ENCODE measurements around the gene CHAF1B. TPM values are rescaled to one million over a fixed set of nuclear protein-coding genes. Genes with fewer than 3 reads are reported as not detected.

CHAF1B gene
- total and polyA plus RNA-seq, 9 of the 15 experiments (the other 6 are each of a cell fraction or from before 2014, with no cell fraction given): 7.5 to 36.8 (median 21.0) TPM

DNA sequence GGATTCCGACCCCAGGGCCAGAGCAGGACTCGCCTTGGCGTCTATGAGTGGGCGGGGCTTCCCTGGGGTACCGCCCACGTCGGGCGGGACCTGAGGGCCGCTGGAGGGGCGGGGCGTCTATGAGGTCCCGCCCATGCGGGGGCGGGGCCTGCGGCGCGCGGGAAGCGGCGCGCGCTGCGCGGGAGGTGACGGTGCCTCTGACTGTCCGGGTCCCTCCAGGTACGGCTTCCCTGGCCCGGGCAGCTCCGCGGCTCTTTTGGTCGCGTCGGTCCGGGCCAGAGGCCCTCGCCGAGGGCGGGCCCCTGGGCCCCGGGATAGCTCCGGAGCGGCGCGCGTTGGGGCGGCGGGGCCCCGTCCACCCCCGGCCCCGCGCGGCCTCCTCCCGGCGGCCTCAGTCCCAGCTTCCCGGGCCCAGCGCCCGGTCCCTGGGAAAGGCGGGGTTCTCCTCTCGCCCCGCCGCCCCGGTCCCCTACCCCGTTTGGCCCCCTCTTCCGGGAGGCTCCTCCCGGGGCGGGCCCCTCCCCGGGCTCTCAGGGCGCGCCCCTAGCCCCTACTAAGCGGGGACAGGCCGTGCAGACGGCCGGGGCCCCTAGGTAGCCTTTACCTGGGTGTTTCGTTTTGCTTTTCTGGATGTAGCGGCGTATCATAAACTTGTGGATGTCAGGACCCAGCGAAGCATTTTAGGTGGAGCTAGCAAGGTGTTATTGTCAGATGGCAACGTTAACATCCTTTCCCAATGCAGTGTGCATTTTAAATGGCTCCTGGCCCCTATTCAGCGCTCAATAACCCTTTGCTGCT is at the start of gene CHAF1B (continued):
- TF ChIP-seq CTCFL (IDR thresholded peaks at IDR 0.05; ENCODE audit: borderline replicate concordance, insufficient read depth, low read depth, low read length, poor library complexity, severe bottlenecking): no peak
- TF ChIP-seq, protein P1, sequence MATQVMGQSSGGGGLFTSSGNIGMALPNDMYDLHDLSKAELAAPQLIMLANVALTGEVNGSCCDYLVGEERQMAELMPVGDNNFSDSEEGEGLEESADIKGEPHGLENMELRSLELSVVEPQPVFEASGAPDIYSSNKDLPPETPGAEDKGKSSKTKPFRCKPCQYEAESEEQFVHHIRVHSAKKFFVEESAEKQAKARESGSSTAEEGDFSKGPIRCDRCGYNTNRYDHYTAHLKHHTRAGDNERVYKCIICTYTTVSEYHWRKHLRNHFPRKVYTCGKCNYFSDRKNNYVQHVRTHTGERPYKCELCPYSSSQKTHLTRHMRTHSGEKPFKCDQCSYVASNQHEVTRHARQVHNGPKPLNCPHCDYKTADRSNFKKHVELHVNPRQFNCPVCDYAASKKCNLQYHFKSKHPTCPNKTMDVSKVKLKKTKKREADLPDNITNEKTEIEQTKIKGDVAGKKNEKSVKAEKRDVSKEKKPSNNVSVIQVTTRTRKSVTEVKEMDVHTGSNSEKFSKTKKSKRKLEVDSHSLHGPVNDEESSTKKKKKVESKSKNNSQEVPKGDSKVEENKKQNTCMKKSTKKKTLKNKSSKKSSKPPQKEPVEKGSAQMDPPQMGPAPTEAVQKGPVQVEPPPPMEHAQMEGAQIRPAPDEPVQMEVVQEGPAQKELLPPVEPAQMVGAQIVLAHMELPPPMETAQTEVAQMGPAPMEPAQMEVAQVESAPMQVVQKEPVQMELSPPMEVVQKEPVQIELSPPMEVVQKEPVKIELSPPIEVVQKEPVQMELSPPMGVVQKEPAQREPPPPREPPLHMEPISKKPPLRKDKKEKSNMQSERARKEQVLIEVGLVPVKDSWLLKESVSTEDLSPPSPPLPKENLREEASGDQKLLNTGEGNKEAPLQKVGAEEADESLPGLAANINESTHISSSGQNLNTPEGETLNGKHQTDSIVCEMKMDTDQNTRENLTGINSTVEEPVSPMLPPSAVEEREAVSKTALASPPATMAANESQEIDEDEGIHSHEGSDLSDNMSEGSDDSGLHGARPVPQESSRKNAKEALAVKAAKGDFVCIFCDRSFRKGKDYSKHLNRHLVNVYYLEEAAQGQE (IDR thresholded peaks at IDR 0.05; ENCODE audit: borderline replicate concordance): no peak
- TF ChIP-seq, protein P1 (CRISPR knock-in tag; IDR thresholded peaks at IDR 0.05; ENCODE audit: low read depth): no peak; the same call in 1 of the 2 replicates
- no peak; the same call in 1 of the 2 replicates for TF ChIP-seq KLF13 (tag; IDR thresholded peaks at IDR 0.05; ENCODE audit: borderline replicate concordance, low read depth)
- 0 out of 2 replicates have a peak, but pooled peaks have one; percentile 10 for TF ChIP-seq SOX6 (IDR thresholded peaks at IDR 0.05)
- TF ChIP-seq ESRRA (IDR thresholded peaks at IDR 0.05; ENCODE audit: borderline replicate concordance, low read depth): peak; percentile 12; the same call in 1 of the 2 replicates
- no peak for TF ChIP-seq ZNF699 (CRISPR knock-in tag; IDR thresholded peaks at IDR 0.05; ENCODE audit: insufficient replicate concordance)
- no peak for TF ChIP-seq ZEB2 (IDR thresholded peaks at IDR 0.05)
- no peak for TF ChIP-seq FOXA1 (IDR thresholded peaks at IDR 0.05; ENCODE audit: borderline replicate concordance)
- no peak for TF ChIP-seq ZNF445 (CRISPR knock-in tag; IDR thresholded peaks at IDR 0.05; ENCODE audit: low read depth)
- TF ChIP-seq ZFP30 (CRISPR knock-in tag; IDR thresholded peaks at IDR 0.05; ENCODE audit: borderline replicate concordance): no peak
- TF ChIP-seq ZFP36 (IDR thresholded peaks at IDR 0.05; ENCODE audit: low read depth, low read length, partially characterized antibody): no peak
- no peak for TF ChIP-seq THRA (IDR thresholded peaks at IDR 0.05)
- TF ChIP-seq ZNF212 (CRISPR knock-in tag; IDR thresholded peaks at IDR 0.05): no peak
- TF ChIP-seq MAZ (CRISPR knock-in tag; conservative IDR thresholded peaks at IDR 0.05 in 1 of 2, IDR thresholded peaks at IDR 0.05 in 1 of 2): peak; percentile 71 to 81
- TF ChIP-seq CHCHD3 (CRISPR knock-in tag; IDR thresholded peaks at IDR 0.05): no peak
